GM23248 (cell line): Measurements from ENCODE around the gene VWF.

Source experiments
- EZH2 ChIP-seq: fragments of 200-600 bp; sonication (generic); IDR thresholded peaks from 2 replicates; pipeline ENCODE4 v1.6.1; 2018; ENCODE audit warnings: antibody characterized with exemption, mild to moderate bottlenecking; ENCODE audit not compliant: insufficient read depth, poor library complexity, severe bottlenecking
- EZH2phosphoT487 ChIP-seq: fragments of 200-600 bp; sonication (generic); IDR thresholded peaks from 2 replicates; pipeline ENCODE4 v1.6.1; 2018; ENCODE audit warnings: antibody characterized with exemption, moderate library complexity, mild to moderate bottlenecking, low read depth; ENCODE audit not compliant: insufficient read depth

DNA sequence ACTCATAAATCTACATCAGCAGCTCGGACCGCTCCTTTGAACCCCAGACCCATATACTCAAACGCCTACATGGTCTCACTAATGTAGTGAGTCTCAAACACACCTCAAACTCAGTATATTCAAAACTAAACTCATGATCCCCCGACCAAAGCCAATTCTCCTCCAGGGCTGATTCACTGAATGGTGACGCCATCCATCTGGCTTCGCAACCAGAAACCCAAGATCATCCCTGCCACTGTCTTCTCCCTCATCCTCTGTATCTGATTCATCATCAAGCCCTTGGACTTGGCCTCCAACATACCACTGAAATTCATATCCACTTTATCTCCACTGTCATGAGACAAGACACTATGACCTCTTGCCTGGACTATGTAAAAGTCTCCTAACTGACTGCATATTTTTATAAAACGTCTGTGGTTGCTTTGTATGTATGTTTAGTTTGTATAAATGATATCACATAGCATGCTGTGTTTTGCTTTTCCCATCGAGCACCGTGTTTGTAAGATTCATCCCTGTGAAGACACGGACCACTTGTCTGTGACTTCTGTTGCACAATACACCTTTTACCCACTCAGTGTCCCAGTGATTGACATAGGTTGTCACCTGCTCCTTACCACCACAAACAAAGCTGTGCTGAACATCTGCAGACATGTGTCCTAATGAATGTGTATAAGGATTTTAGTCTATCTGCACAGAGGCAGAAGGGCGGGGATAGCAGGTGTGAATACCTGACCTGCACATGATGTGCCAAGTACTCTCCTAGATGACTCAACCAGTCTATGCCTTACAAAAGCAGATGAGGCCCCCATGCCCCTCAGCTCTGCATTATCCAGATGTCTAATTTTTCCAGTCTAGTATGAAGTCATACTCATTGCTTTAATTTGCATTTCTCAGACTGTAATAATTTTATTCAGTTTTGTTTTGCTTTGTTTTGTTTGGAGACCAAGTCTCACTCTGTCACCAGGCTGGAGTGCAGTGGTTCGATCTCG, 76.9 kb downstream of the VWF start:
- TF ChIP-seq EZH2phosphoT487 (no peak), EZH2 (no peak)
